Common myeloid progenitor, CD34-positive (primary cell): ENCODE results near the gene RAPGEF2.

Source experiments
- CTCF ChIA-PET: fragments of 350-600 bp; sonication (Branson Sonifier 250); formaldehyde crosslinking; loops from one replicate; lab custom pipeline; 2021; ENCODE audit warnings: antibody characterized with exemption; lab: Charles Lee
- POLR2A ChIA-PET: fragments of 350-600 bp; sonication (Branson Sonifier 250); formaldehyde crosslinking; loops from one replicate; lab custom pipeline; 2021; ENCODE audit warnings: antibody characterized with exemption; lab: Charles Lee
- DNase-seq, 3 donors: peaks; one replicate each; pipeline versions ENCODE4 v3.0.0 to v3.0.0-alpha.2; 2013
- H3K27ac ChIP-seq, 2 experiments: 1 replicate in 1 of 2; 2 replicates in 1 of 2; pipeline ENCODE4 v1.7.0; 2013; ENCODE audit warnings: inconsistent platforms in 2 of 2, low read length in 2 of 2, mild to moderate bottlenecking in 2 of 2, low read depth in 1 of 2, moderate library complexity in 1 of 2; ENCODE audit not compliant: severe bottlenecking in 2 of 2, insufficient read depth in 1 of 2, poor library complexity in 1 of 2
- H3K27me3 ChIP-seq, 5 experiments: replicated peaks in 2 of 5; 1 replicate in 3 of 5; 2 replicates in 2 of 5; pipeline versions ENCODE4 v1.6.1 to v1.7.0; 2013; ENCODE audit warnings: low read length in 4 of 5, mild to moderate bottlenecking in 2 of 5, moderate library complexity in 2 of 5, inconsistent platforms in 1 of 5; ENCODE audit not compliant: insufficient read depth in 5 of 5, control insufficient read depth in 4 of 5
- H3K36me3 ChIP-seq, 4 experiments: 1 replicate in 2 of 4; 2 replicates in 2 of 4; pipeline versions ENCODE4 v1.6.1 to v1.7.0; 2013; ENCODE audit warnings: low read length in 3 of 4, control low read depth in 1 of 4, mild to moderate bottlenecking in 1 of 4; ENCODE audit not compliant: control insufficient read depth in 4 of 4, insufficient read depth in 4 of 4
- H3K4me1 ChIP-seq, 4 experiments: 1 replicate in 3 of 4; 2 replicates in 1 of 4; pipeline versions ENCODE4 v1.6.1 to v1.7.1; 2013; ENCODE audit warnings: low read length in 3 of 4, mild to moderate bottlenecking in 3 of 4, control low read depth in 1 of 4, inconsistent platforms in 1 of 4, moderate library complexity in 1 of 4; ENCODE audit not compliant: control insufficient read depth in 4 of 4, insufficient read depth in 4 of 4; ENCODE audit errors: control extremely low read depth in 1 of 4
- H3K4me3 ChIP-seq, 7 experiments: 1 replicate in 4 of 7; 2 replicates in 3 of 7; pipeline versions ENCODE4 v1.5.1 to v1.7.0; 2013; ENCODE audit warnings: mild to moderate bottlenecking in 7 of 7, low read length in 6 of 7, moderate library complexity in 6 of 7, inconsistent platforms in 2 of 7, low read depth in 2 of 7, control low read depth in 1 of 7; ENCODE audit not compliant: insufficient read depth in 4 of 7, control insufficient read depth in 1 of 7; ENCODE audit errors: extremely low read depth in 1 of 7
- H3K9me3 ChIP-seq, 5 experiments: 1 replicate in 4 of 5; 2 replicates in 1 of 5; pipeline versions ENCODE4 v1.6.1 to v1.7.1; 2013; ENCODE audit warnings: low read length in 4 of 5, mild to moderate bottlenecking in 2 of 5, inconsistent platforms in 1 of 5, low read depth in 1 of 5, moderate library complexity in 1 of 5; ENCODE audit not compliant: control insufficient read depth in 4 of 5, insufficient read depth in 2 of 5; ENCODE audit errors: control extremely low read depth in 1 of 5
- WGBS: methylation state at CpG from one replicate; pipeline ENCODE4 v1.1.5; 2013; ENCODE audit not compliant: insufficient coverage; 5-methylcytosine and 5-hydroxymethylcytosine counted together

RAPGEF2 gene

DNA sequence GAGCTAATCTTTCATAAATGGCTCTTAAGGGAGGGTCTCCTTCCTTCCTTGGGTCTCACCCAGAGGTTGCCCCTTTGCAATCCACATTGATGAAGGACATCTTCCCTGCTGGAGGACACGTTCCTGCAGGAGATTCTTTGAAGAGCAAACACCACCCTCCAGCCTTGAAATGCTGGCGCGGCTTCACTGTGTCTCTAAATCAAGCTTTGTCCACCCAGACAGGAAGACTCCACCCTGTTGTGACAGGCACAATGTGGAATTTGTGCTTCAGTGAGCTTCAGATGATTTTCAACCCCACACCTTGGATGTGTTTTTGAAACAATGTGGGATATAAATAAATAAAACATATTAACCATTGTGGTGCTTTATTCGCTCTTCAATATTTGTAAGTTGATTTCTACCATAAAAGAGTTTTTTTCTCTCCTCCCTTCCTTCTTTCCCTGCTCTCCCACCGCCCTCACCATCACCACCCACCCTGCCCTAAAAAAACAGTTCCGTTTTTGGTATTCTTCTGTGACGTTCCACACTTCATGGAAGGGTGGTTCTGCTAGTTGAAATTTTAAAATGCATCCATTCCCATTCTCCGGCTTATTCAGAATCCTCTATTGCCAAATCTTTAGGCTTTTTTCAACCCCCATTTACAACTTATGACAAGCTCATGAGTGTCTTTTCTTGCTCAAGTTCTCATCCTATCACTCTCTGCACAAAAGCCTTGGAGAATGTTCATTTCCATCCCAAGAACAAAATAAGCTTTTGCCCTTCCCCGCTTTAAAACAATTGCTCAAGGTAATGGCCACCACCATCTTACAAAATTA lies 264.3 kb downstream of the RAPGEF2 start:
- CTCF ChIA-PET, result no interaction called here
- H3K4me3 ChIP-seq, result no peak overlapping the region
- peaks cover 0 to 3% (median 0%) of the 10 kb centered on the region in 4 experiments for H3K36me3 ChIP-seq
- peaks cover 0 to 14% (median 0%) of the 10 kb centered on the region in 5 experiments for H3K27me3 ChIP-seq
- POLR2A ChIA-PET, result no interaction called here
- H3K27ac ChIP-seq, result no peak overlapping the region
- H3K4me1 ChIP-seq, result peaks cover 0 to 5% (median 0%) of the 10 kb centered on the region in 4 experiments
- DNase-seq, result no peak
- WGBS, result 80% methylated on average over 2 of the region's 9 CpGs
- H3K9me3 ChIP-seq, result peaks cover 0 to 3% (median 0%) of the 10 kb centered on the region in 5 experiments

DNA sequence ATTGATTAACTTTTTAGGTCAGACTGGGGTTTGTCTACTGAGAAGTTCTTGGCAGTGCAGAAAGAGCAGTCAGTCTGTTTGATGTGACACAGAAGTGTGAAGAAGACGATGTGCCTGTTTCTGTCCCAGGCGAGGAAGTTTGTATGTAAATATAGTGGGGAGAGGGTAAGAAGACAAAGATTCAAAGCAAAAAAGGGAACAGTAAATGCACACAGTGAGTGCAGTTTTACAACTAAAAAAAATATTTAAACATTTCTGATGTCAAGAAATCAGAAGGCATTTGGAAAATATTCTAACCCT lies 264.9 kb downstream of the RAPGEF2 start:
- H3K9me3 ChIP-seq, result peaks cover 0 to 3% (median 0%) of the 10 kb centered on the region in 5 experiments
- no peak overlapping the region for H3K4me3 ChIP-seq
- no peak for DNase-seq
- H3K27me3 ChIP-seq, result peaks cover 0 to 14% (median 0%) of the 10 kb centered on the region in 5 experiments
- POLR2A ChIA-PET, result no interaction called here
- no peak overlapping the region for H3K27ac ChIP-seq
- no peaks in the 10 kb centered on the region for H3K36me3 ChIP-seq
- CTCF ChIA-PET, result no interaction called here
- 49% methylated on average over 2 of the region's 2 CpGs for WGBS
- H3K4me1 ChIP-seq, result peaks cover 0 to 5% (median 0%) of the 10 kb centered on the region in 4 experiments

DNA sequence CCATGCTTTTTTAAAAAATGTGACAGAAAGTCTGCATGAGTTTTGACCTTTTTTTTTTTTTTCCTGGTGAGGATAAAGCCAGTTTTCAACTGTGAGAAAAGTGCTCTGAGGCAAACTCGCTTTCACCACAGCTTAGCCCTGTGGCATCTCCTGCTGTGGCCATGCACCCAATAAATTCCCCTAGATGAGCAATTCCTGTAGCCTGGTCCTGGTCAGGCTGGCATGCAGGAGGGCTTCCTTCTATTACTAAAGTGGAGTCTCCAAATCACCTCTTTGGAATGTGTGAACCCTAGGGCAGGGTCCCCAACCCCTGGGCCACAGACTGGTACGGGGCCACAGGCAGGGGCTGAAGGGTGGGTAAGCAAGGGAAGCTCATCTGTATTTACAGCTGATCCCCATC lies 265.4 kb downstream of the RAPGEF2 start:
- peaks cover 0 to 3% (median 0%) of the 10 kb centered on the region in 5 experiments for H3K9me3 ChIP-seq
- no peaks in the 10 kb centered on the region for H3K36me3 ChIP-seq
- no peak overlapping the region for H3K4me3 ChIP-seq
- H3K4me1 ChIP-seq, result peaks cover 0 to 5% (median 0%) of the 10 kb centered on the region in 4 experiments
- ChIA-PET POLR2A (no interaction called here), CTCF (no interaction called here)
- H3K27me3 ChIP-seq, result peaks cover 0 to 14% (median 0%) of the 10 kb centered on the region in 5 experiments
- H3K27ac ChIP-seq, result no peak overlapping the region
- DNase-seq, result no peak
- WGBS, result 90% methylated on average over 2 of the region's 2 CpGs

DNA sequence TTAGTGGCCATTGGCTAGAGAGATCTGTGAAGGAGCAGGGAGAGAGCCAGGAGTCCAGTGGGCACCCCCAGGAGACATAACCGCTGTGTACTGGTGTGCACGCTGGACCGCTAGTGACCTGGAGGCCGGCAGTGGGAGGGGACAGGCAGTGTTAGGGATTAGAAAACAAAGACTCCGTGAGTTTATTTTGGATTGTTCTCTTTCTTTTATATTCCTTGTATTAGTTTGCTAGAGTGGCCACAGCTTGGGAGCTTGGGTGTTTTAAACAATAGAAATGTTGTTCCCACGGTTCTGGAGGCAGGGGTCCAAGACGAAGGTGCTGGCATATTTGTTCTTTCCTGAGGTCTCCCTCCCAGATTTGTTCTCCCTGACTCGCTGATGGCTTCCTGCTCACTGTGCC lies 266.4 kb downstream of the RAPGEF2 start:
- peaks cover 0 to 3% (median 0%) of the 10 kb centered on the region in 5 experiments for H3K9me3 ChIP-seq
- CTCF ChIA-PET, result no interaction called here
- DNase-seq, result no peak
- no peak overlapping the region for H3K4me3 ChIP-seq
- no peaks in the 10 kb centered on the region for H3K36me3 ChIP-seq
- H3K4me1 ChIP-seq, result peaks cover 0 to 5% (median 0%) of the 10 kb centered on the region in 4 experiments
- peaks cover 0 to 14% (median 0%) of the 10 kb centered on the region in 5 experiments for H3K27me3 ChIP-seq
- POLR2A ChIA-PET, result no interaction called here
- WGBS, result 95% methylated on average over 7 of the region's 8 CpGs
- H3K27ac ChIP-seq, result no peak overlapping the region

DNA sequence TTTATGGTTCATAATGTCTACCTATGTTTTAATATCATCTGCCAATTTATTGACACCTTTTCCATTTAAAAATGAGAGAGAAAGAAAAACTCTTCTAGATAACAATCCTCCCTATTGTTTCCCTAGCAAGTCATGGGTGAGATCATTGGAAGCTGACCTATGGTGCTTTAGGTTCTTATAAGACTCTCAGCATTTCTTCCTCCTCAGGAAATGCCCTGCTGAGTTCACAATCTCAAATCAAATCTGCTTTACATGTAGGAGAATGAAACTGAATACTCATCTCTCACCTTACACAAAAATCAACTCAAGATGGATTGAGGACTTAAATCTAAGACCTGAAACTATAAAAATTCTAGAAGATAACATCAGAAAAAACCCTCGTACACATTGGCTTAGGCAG lies 267.4 kb downstream of the RAPGEF2 start:
- DNase-seq, result no peak
- Histone ChIP-seq H3K4me3 (no peak overlapping the region), H3K9me3 (peaks cover 0 to 3% (median 0%) of the 10 kb centered on the region in 5 experiments), H3K27me3 (peaks cover 0 to 14% (median 0%) of the 10 kb centered on the region in 5 experiments), H3K36me3 (no peaks in the 10 kb centered on the region), H3K4me1 (peaks cover 0 to 5% (median 0%) of the 10 kb centered on the region in 4 experiments), H3K27ac (no peak overlapping the region)
- CTCF ChIA-PET, result no interaction called here
- POLR2A ChIA-PET, result no interaction called here
- WGBS, result 86% methylated on average over 1 of the region's 1 CpG

DNA sequence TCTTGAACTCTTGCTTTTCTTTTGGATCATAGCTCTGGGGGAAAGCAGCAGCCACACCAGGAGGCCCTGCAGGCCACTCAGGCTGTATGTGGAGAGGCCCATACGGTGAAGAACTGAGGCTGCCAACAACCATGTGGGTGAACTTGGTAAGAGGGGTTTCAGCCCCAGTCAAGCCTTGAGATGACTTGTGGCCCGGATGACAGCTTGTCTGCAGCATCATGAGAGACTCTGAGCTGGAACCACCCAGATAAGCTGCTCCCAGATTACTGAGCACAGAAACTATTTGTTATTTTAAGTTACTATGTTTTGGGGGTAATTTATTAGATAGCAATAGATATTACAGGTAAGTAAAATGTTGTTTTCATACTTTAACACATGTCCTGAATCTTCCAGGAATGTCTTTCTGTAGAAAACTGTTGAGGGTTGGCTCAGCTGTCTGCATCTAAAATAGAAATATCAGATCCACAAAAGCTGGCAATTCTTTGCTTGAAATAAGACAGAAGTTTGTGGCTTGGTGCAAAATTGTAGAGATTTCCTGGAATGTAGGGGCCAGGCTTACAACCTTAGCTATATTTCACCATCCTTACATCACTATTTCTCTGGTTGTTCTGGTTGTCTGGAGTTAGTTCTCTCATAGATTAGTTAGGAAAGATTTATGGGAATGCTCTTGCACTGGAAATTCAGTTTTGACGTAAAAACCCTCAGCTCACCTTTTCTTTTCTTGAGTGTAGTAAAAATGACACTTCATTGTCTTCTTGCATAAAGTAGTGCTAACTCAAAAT lies 272.1 kb downstream of the RAPGEF2 start:
- Histone ChIP-seq H3K27me3 (no peaks in the 10 kb centered on the region), H3K27ac (no peak overlapping the region), H3K4me3 (no peak overlapping the region), H3K36me3 (no peaks in the 10 kb centered on the region), H3K4me1 (no peaks in the 10 kb centered on the region), H3K9me3 (no peaks in the 10 kb centered on the region)
- ChIA-PET POLR2A (no interaction called here), CTCF (interaction anchor here (1.5 kb wide), 1 partner anchor 12 kb away, joined by 3 read pairs; no protein-coding TSS in a partner anchor)
- no peak for DNase-seq
- 88% methylated on average over 2 of the region's 3 CpGs for WGBS

DNA sequence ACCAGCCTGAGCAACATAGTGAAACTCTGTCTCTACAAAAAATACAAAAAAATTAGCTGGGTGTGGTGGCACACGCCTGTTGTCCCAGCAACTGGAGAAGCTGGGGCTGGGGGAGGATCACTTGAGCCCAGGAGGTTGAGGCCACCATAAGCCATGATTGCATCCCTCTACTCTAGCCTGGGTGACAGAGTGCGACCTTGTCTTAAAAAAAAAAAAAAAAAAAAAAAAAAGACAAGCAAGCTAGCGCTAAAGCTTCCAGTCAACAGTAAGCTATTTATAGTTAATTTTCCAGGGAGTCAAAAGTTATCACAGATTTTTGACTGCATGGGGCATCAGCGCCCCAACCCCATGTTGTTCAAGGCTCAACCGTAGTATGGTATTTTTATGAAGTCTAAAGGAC lies 273.4 kb downstream of the RAPGEF2 start:
- WGBS, result 100% methylated on average over 2 of the region's 5 CpGs
- no peaks in the 10 kb centered on the region for H3K36me3 ChIP-seq
- CTCF ChIA-PET, result interaction anchor here (1.3 kb wide), 1 partner anchor 22 kb away, joined by 4 read pairs; no protein-coding TSS in a partner anchor
- no peaks in the 10 kb centered on the region for H3K27me3 ChIP-seq
- H3K9me3 ChIP-seq, result no peaks in the 10 kb centered on the region
- H3K27ac ChIP-seq, result no peak overlapping the region
- no peak for DNase-seq
- no peak overlapping the region for H3K4me3 ChIP-seq
- POLR2A ChIA-PET, result no interaction called here
- H3K4me1 ChIP-seq, result no peaks in the 10 kb centered on the region
